ENCODE data around the gene ARID4B. TPM values are rescaled to one million over a fixed set of nuclear protein-coding genes. Genes with fewer than 3 reads are reported as not detected.

Gene ARID4B
- total RNA-seq, 1 donor from 2014 or later: 20.0 TPM

- Histone ChIP-seq H3K36me3 (ENCODE audit: control insufficient read depth, insufficient read depth, low read length) (no peaks in the 10 kb centered on the region), H3K27me3 (ENCODE audit: control insufficient read depth, insufficient read depth, low read length) (no peaks in the 10 kb centered on the region), H3K4me3 (ENCODE audit: low read depth, low read length) (no peak overlapping the region)
- TF ChIP-seq, protein P1, sequence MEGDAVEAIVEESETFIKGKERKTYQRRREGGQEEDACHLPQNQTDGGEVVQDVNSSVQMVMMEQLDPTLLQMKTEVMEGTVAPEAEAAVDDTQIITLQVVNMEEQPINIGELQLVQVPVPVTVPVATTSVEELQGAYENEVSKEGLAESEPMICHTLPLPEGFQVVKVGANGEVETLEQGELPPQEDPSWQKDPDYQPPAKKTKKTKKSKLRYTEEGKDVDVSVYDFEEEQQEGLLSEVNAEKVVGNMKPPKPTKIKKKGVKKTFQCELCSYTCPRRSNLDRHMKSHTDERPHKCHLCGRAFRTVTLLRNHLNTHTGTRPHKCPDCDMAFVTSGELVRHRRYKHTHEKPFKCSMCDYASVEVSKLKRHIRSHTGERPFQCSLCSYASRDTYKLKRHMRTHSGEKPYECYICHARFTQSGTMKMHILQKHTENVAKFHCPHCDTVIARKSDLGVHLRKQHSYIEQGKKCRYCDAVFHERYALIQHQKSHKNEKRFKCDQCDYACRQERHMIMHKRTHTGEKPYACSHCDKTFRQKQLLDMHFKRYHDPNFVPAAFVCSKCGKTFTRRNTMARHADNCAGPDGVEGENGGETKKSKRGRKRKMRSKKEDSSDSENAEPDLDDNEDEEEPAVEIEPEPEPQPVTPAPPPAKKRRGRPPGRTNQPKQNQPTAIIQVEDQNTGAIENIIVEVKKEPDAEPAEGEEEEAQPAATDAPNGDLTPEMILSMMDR (IDR thresholded peaks at IDR 0.05; ENCODE audit: insufficient read depth, low read length, poor library complexity, severe bottlenecking): no peak
- no peak for DNase-seq (ENCODE audit: low read depth)
Measured at GRCh38 chr1:235307158-235308124, 20.5 kb downstream of the ARID4B start.

DNA sequence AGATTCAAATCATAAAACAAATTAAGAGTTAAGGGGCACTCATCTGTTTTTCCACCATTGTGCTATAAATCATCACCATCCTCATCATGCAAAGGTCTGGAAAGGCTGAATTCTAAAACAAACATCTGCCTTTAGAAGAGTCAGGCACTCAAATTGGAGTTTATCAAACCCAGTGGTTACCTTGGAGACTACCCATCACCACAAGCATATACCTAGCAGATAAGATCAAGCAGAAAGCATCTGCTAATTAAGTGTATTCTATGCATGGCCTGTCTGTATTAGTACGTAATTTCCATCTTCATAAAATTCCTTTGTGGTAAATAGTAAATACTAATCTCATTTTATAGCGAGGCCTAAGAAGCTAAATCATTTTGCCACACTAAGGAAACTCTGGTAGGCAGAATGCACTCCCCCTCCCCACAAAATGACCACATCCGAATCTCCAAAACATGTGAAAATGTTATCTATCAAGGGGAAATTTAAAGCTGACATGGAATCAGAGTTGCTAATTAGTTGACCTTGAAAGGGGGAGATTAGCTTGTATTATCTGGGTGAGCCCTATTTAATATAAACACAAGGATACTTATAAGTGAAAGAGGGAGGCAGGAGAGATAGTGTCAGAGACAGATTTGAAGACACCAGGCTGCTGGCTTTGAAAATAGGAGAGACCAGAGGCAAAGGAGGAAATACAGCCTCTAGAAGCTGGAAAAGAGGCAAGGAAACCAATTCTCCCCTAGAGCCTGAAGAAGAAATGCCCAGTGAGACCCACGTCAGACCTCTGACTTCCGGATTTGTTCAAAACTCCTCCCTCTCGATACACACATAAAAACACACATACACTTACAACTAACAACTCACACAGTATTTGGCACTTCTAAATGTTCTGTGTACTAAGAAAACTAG, 23.2 kb downstream of the ARID4B start:
- no peaks in the 10 kb centered on the region for H3K36me3 ChIP-seq (ENCODE audit: control insufficient read depth, insufficient read depth, low read length)
- TF ChIP-seq, protein P1 (IDR thresholded peaks at IDR 0.05; ENCODE audit: insufficient read depth, low read length, poor library complexity, severe bottlenecking): no peak
- DNase-seq (ENCODE audit: low read depth): no peak
- H3K27me3 ChIP-seq (ENCODE audit: control insufficient read depth, insufficient read depth, low read length): no peaks in the 10 kb centered on the region
- no peak overlapping the region for H3K4me3 ChIP-seq (ENCODE audit: low read depth, low read length)

DNA sequence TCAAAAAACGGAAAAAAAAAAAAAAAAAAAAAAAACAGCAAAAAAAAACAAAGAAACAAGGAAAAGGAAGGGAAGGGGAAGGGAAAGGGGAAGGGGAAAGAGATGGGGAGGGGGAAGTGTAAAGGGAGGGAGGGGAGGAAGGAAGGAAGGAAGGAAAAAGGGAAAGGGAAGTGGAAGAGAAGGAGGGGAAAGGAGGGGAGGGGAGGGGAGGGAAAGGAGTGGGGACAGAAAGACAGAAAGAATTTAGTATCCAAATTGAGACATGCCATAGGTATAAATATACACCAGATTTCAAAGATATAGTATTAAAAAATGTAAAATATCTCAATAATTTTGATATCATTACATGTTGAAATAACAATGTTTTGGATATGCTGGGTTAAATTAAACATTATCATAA, 25.8 kb downstream of the ARID4B start:
- Histone ChIP-seq H3K36me3 (ENCODE audit: control insufficient read depth, insufficient read depth, low read length) (no peaks in the 10 kb centered on the region), H3K4me3 (ENCODE audit: low read depth, low read length) (no peak overlapping the region), H3K27me3 (ENCODE audit: control insufficient read depth, insufficient read depth, low read length) (no peaks in the 10 kb centered on the region)
- TF ChIP-seq, protein P1 (IDR thresholded peaks at IDR 0.05; ENCODE audit: insufficient read depth, low read length, poor library complexity, severe bottlenecking): no peak
- DNase-seq (ENCODE audit: low read depth): no peak

GRCh38 chr1:235299169-235299858, 28.7 kb downstream of the ARID4B start:
- TF ChIP-seq, protein P1 (IDR thresholded peaks at IDR 0.05; ENCODE audit: insufficient read depth, low read length, poor library complexity, severe bottlenecking): no peak
- Histone ChIP-seq H3K27me3 (ENCODE audit: control insufficient read depth, insufficient read depth, low read length) (no peaks in the 10 kb centered on the region), H3K36me3 (ENCODE audit: control insufficient read depth, insufficient read depth, low read length) (no peaks in the 10 kb centered on the region), H3K4me3 (ENCODE audit: low read depth, low read length) (no peak overlapping the region)
- no peak for DNase-seq (ENCODE audit: low read depth)

- TF ChIP-seq, protein P1 (IDR thresholded peaks at IDR 0.05; ENCODE audit: insufficient read depth, low read length, poor library complexity, severe bottlenecking): no peak
- H3K36me3 ChIP-seq (ENCODE audit: control insufficient read depth, insufficient read depth, low read length): no peaks in the 10 kb centered on the region
Measured at GRCh38 chr1:235298758-235299157, 29.2 kb downstream of the ARID4B start.

More at GRCh38 chr1:235298758-235299157, 29.2 kb downstream of the ARID4B start:
- Histone ChIP-seq H3K27me3 (ENCODE audit: control insufficient read depth, insufficient read depth, low read length) (no peaks in the 10 kb centered on the region), H3K4me3 (ENCODE audit: low read depth, low read length) (no peak overlapping the region)
- DNase-seq (ENCODE audit: low read depth): no peak

All from kidney epithelial cell (primary cell).